Natural killer cell (primary cell): ENCODE results near the gene THSD4. TPM values are rescaled to one million over a fixed set of nuclear protein-coding genes. Genes with fewer than 3 reads are reported as not detected.

ENCODE experiments used
- ATAC-seq, 3 donors: fragments of 150-1000 bp in 2 of 3; fragments of 200-7000 bp in 1 of 3; cut with Tn5 transposase; 1 replicate in 1 of 3; 2 replicates in 2 of 3; pipeline ENCODE4 v1.10.0; 2021; ENCODE audit warnings: mild to moderate bottlenecking in 2 of 3, moderate library complexity in 2 of 3
- DNase-seq, 2 donors: peaks; one replicate each; pipeline versions ENCODE4 v3.0.0 to v3.0.0-alpha.2; 2013 to 2021; ENCODE audit warnings: mixed read lengths in 1 of 2
- H3K27ac ChIP-seq: one replicate; pipeline ENCODE4 v1.5.1; 2013; ENCODE audit warnings: mild to moderate bottlenecking, low read length
- H3K27me3 ChIP-seq: one replicate; pipeline ENCODE4 v1.6.1; 2013; ENCODE audit warnings: low read length; ENCODE audit not compliant: control insufficient read depth, insufficient read depth
- H3K36me3 ChIP-seq: one replicate; pipeline ENCODE4 v1.6.1; 2013; ENCODE audit warnings: low read length; ENCODE audit not compliant: control insufficient read depth, insufficient read depth
- H3K4me1 ChIP-seq: one replicate; pipeline ENCODE4 v1.6.1; 2013; ENCODE audit warnings: low read length; ENCODE audit not compliant: control insufficient read depth, insufficient read depth
- H3K4me3 ChIP-seq: one replicate; pipeline ENCODE4 v1.5.1; 2013; ENCODE audit warnings: low read length
- H3K9me3 ChIP-seq: one replicate; pipeline ENCODE4 v1.6.1; 2013; ENCODE audit warnings: low read length; ENCODE audit not compliant: control insufficient read depth, insufficient read depth
- H3K27ac Mint-ChIP-seq, 2 donors: one replicate each; pipeline ENCODE4 v1.8.0; 2022; ENCODE audit warnings: mild to moderate bottlenecking in 2 of 2, mixed read lengths in 2 of 2, moderate library complexity in 1 of 2
- H3K27me3 Mint-ChIP-seq, 2 donors: one replicate each; pipeline ENCODE4 v1.8.0; 2022; ENCODE audit warnings: low read depth in 2 of 2, mixed read lengths in 2 of 2
- H3K36me3 Mint-ChIP-seq: one replicate; pipeline ENCODE4 v1.8.0; 2022; ENCODE audit warnings: mixed read lengths
- H3K4me1 Mint-ChIP-seq, 2 donors: one replicate each; pipeline ENCODE4 v1.8.0; 2022; ENCODE audit warnings: mixed read lengths in 2 of 2
- H3K4me3 Mint-ChIP-seq: one replicate; pipeline ENCODE4 v1.8.0; 2022; ENCODE audit warnings: mild to moderate bottlenecking, moderate library complexity, mixed read lengths
- H3K9me3 Mint-ChIP-seq, 2 donors: one replicate each; pipeline ENCODE4 v1.8.0; 2022; ENCODE audit warnings: mixed read lengths in 2 of 2
- WGBS: methylation state at CpG from one replicate; pipeline ENCODE4 v1.1.7; 2013; ENCODE audit warnings: missing lambda C conversion rate; ENCODE audit not compliant: insufficient coverage; 5-methylcytosine and 5-hydroxymethylcytosine counted together
- intact Hi-C: fragments of 100-400 bp; cut with micrococcal nuclease; formaldehyde crosslinking; loops from one replicate; pipeline ENCODE4 v1.14.2; 2022
- total RNA-seq, 4 donors: library from RNA; stranded (reverse); fragments of 120-200 nt in 1 of 4; gene quantifications; one replicate each; pipeline versions ENCODE4 v1.2.3 to v1.2.4, GENCODE V29; 2013 to 2022
- TF ChIP-seq, protein P1 (sequence below): fragments of 200-600 bp; IDR thresholded peaks from one replicate; pipeline ENCODE4 v1.8.0; 2022; ENCODE audit warnings: antibody characterized with exemption

THSD4 gene
- total RNA-seq, 3 donors from 2014 or later (not counting 1 experiment from before 2014, with no cell fraction given): not detected

DNA sequence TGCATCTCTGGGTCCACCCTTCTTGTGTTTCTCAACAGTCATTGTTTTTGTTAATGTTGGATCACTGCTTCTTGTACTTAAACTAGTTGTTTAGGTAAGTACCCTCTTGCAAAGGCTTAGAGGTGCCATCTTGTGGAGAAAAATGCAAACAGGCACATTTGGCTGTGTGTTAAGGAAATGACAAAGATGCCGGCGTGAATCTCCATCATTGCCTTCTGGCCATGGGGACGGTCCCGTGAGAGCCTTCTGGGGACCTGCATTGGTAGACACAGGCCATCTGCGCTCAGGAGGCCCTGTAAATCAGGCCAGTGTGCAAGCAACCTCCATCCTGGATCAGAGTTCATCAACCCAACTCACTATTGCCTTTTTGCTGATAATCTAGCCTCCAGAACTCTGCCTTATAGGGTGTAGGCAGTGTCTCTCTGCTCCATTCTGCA lies 536.5 kb downstream of the THSD4 start:
- no peaks in the 10 kb centered on the region for H3K4me1 Mint-ChIP-seq
- no peak overlapping the region for H3K27ac ChIP-seq
- H3K4me3 Mint-ChIP-seq: no peak overlapping the region
- TF ChIP-seq, protein P1, sequence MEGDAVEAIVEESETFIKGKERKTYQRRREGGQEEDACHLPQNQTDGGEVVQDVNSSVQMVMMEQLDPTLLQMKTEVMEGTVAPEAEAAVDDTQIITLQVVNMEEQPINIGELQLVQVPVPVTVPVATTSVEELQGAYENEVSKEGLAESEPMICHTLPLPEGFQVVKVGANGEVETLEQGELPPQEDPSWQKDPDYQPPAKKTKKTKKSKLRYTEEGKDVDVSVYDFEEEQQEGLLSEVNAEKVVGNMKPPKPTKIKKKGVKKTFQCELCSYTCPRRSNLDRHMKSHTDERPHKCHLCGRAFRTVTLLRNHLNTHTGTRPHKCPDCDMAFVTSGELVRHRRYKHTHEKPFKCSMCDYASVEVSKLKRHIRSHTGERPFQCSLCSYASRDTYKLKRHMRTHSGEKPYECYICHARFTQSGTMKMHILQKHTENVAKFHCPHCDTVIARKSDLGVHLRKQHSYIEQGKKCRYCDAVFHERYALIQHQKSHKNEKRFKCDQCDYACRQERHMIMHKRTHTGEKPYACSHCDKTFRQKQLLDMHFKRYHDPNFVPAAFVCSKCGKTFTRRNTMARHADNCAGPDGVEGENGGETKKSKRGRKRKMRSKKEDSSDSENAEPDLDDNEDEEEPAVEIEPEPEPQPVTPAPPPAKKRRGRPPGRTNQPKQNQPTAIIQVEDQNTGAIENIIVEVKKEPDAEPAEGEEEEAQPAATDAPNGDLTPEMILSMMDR: no peak
- H3K27me3 ChIP-seq: no peaks in the 10 kb centered on the region
- H3K9me3 ChIP-seq: no peaks in the 10 kb centered on the region
- no peak for ATAC-seq
- peaks cover 10 to 37% of the 10 kb centered on the region in 2 donors for H3K27me3 Mint-ChIP-seq
- DNase-seq: peak in 1 of 2 donors; percentile 7
- no peaks in the 10 kb centered on the region for H3K4me1 ChIP-seq
- 25% methylated on average over 5 of the region's 5 CpGs for WGBS
- H3K9me3 Mint-ChIP-seq: no peaks in the 10 kb centered on the region
- intact Hi-C loops: no loop called here
- no peak overlapping the region for H3K4me3 ChIP-seq
- no peaks in the 10 kb centered on the region for H3K36me3 ChIP-seq
- no peak overlapping the region for H3K27ac Mint-ChIP-seq
- no peaks in the 10 kb centered on the region for H3K36me3 Mint-ChIP-seq

DNA sequence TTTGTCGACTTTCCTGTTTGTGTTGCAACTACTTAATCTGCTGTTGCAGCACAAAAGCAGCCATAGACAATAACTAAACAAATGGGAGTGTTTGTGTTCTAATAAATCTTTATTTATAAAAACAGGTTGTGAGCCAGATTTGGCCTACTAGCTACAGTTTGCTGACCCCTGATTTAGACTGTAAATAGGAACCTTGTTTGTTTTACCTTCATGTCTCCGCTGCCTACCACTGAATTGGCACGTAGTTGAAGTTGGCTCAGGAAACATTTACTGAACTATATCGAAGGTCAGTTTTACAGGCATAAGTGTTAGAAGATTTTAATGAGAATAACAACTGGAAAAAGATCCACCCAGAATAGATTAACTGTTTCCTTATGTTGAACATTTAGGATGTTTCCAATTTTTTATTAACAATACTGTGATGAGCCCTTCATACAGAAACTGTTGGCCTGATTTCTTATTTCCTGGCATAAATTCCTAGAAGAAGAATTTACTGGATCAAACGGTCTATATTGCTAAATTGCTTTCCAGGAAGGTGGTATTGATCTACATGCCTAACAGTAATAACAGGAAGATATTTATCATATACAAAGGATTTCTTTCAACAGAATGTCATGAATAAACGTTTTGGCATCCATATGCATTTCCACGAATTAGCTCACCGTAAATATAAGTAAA lies 538.9 kb downstream of the THSD4 start:
- 82% methylated on average over 7 of the region's 8 CpGs for WGBS
- H3K36me3 Mint-ChIP-seq: no peaks in the 10 kb centered on the region
- TF ChIP-seq, protein P1: no peak
- Histone ChIP-seq H3K4me3 (no peak overlapping the region), H3K9me3 (no peaks in the 10 kb centered on the region), H3K36me3 (no peaks in the 10 kb centered on the region), H3K4me1 (no peaks in the 10 kb centered on the region), H3K27me3 (no peaks in the 10 kb centered on the region), H3K27ac (no peak overlapping the region)
- no peak for ATAC-seq
- no peaks in the 10 kb centered on the region for H3K4me1 Mint-ChIP-seq
- no peak for DNase-seq
- no peak overlapping the region for H3K27ac Mint-ChIP-seq
- no peaks in the 10 kb centered on the region for H3K9me3 Mint-ChIP-seq
- H3K27me3 Mint-ChIP-seq: peaks cover 6 to 31% of the 10 kb centered on the region in 2 donors
- intact Hi-C loops: no loop called here
- H3K4me3 Mint-ChIP-seq: no peak overlapping the region

DNA sequence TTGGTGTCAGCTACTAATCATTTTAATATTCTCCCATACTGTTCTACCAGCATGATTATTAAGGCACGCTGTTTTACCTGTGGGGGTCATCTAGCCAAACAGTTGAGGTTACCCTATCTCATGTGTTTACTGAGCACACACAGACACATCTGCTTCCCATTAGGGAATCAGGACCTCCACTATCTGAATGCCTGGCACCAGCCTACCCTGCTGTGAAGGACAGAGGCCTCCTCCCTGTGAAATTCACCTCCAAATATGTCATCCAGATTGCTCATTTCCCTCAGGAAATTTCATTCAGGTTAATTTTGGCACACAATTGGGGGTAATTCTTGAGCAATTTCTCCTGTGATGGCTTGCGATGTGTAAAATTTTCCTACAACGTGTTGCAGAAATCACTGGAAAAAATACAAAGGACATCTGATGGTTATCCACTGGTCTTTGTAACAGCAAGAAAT lies 539.5 kb downstream of the THSD4 start:
- H3K4me3 Mint-ChIP-seq: no peak overlapping the region
- H3K27me3 Mint-ChIP-seq: peaks cover 6 to 26% of the 10 kb centered on the region in 2 donors
- TF ChIP-seq, protein P1: no peak
- H3K27ac Mint-ChIP-seq: no peak overlapping the region
- H3K27ac ChIP-seq: no peak overlapping the region
- H3K36me3 ChIP-seq: no peaks in the 10 kb centered on the region
- WGBS: 96% methylated on average over 3 of the region's 3 CpGs
- H3K4me3 ChIP-seq: no peak overlapping the region
- H3K4me1 ChIP-seq: no peaks in the 10 kb centered on the region
- no peaks in the 10 kb centered on the region for H3K27me3 ChIP-seq
- no peaks in the 10 kb centered on the region for H3K9me3 Mint-ChIP-seq
- ATAC-seq (no peak), DNase-seq (no peak)
- H3K4me1 Mint-ChIP-seq: no peaks in the 10 kb centered on the region
- no peaks in the 10 kb centered on the region for H3K36me3 Mint-ChIP-seq
- intact Hi-C loops: no loop called here
- H3K9me3 ChIP-seq: no peaks in the 10 kb centered on the region

DNA sequence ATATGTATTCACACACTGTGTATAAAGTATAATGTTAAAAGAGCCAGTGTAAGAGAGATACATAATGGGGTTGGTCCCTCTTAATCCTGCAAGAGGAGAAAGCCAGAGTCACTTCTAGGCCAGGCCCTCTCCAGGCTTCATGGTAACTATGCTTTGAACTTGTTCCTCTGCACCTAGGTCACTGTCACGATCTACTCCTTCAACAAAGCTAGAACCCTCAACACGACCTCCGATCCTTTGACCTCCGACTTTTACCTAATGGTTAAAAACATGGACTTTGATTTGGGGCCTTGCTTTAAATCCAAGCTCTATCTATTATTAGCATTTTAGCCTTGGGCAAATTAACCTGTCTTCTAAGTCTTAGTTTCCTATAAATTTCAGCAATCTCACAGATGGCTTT lies 541.2 kb downstream of the THSD4 start:
- H3K36me3 Mint-ChIP-seq: no peaks in the 10 kb centered on the region
- Histone ChIP-seq H3K27ac (no peak overlapping the region), H3K36me3 (no peaks in the 10 kb centered on the region), H3K4me3 (no peak overlapping the region), H3K27me3 (no peaks in the 10 kb centered on the region), H3K9me3 (no peaks in the 10 kb centered on the region), H3K4me1 (no peaks in the 10 kb centered on the region)
- intact Hi-C loops: no loop called here
- no peak for ATAC-seq
- no peak for DNase-seq
- no peak overlapping the region for H3K27ac Mint-ChIP-seq
- 96% methylated on average over 4 of the region's 4 CpGs for WGBS
- peaks cover 7 to 24% of the 10 kb centered on the region in 2 donors for H3K27me3 Mint-ChIP-seq
- no peak overlapping the region for H3K4me3 Mint-ChIP-seq
- no peaks in the 10 kb centered on the region for H3K4me1 Mint-ChIP-seq
- TF ChIP-seq, protein P1: no peak
- no peaks in the 10 kb centered on the region for H3K9me3 Mint-ChIP-seq
